NCI-H187 treated with DMSO at 0.1 percent for 48 hours (cell line): ENCODE measurements around the gene CUX1.

ENCODE experiments used
- DNase-seq: peaks from one replicate; lab custom pipeline; 2025; lab: John Stamatoyannopoulos, UW

Gene CUX1

DNA sequence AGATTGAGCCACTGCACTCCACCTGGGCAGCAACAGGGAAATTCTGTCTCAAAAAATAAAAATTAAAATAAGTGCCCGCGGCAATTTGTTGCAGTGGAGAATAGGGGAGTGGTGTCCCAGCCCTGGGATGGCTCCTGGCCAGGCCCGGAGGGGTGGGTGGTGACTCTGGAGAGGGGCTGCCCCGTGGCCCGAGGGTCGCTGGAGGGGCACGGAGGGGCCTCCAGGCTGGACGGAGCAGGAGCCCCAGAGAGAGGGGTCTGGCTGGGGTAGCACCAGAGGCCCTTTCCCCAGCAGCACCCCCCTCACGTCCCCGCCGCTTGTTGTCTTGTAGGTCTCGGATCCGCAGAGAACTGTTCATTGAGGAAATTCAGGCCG is 430.6 kb downstream of the CUX1 start:
- DNase-seq: no peak

DNA sequence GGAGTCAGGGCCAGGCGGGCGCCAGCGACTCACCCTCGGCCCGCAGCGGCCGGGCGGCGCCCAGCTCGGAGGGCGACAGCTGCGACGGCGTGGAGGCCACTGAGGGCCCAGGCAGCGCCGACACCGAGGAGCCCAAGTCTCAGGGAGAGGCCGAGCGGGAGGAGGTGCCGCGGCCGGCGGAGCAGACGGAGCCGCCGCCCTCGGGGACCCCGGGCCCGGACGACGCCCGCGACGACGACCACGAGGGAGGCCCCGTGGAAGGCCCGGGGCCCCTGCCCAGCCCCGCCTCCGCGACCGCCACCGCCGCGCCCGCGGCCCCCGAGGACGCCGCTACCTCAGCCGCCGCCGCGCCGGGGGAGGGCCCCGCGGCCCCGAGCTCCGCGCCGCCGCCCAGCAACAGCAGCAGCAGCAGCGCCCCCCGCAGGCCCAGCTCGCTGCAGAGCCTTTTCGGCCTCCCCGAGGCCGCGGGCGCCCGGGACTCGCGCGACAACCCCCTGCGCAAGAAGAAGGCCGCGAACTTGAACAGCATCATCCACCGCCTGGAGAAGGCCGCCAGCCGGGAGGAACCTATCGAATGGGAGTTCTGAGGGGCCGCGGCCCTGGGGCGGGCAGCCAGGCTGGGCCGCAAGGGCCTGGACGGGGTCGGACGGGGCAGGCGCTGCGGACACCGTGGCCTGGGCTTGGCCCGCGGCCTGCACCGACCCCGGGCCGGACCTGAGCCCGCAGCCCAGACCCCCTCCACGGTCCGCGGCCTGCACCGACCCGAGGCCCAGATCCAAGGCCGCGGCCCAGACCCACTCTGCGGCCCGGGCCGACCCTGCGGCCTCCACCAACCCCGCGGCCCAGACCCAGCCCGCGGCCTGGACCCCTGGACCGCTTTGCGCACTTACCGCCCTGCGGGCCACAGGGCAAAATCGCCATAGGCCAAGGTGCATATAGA is 431.3 kb downstream of the CUX1 start:
- no peak for DNase-seq

DNA sequence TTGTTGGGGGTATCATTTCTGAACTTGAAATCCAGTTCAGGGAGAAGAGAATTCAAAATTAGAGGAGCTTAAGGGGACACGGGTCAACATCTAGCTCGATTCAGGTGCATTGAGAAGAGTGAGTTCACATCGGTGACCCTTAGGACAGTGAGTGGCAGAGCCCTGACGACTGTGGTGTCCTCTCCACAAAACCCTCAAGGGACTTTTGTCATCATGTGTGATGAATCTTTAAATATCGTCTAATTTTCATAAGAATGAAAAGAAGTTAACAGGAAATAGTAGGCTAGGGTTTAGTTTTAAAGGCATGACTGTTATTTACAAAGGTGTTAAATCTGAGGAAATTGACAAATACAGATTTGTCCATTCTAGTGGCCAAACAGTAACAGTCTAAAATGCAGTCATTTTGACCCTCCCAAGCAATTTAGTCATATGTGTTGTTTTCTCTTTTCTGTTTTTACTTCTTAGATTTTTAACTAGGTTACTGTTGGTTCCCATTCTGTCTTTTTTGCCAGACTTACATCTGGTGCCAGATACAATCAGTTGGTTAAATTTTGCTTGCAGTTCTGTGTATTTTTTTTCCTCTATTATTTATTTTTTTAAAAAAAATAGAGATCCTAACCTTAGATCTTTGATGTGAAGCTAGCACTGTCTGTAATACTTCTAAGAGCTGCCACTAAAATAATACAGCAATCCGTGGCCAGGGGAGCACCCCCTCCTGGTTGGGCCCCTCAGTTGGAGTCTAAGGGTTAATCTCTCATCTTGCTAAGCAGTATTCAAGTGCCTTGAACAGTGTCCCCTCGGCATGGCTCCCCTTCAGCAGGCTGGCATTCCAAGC is 434.3 kb downstream of the CUX1 start:
- DNase-seq: no peak

DNA sequence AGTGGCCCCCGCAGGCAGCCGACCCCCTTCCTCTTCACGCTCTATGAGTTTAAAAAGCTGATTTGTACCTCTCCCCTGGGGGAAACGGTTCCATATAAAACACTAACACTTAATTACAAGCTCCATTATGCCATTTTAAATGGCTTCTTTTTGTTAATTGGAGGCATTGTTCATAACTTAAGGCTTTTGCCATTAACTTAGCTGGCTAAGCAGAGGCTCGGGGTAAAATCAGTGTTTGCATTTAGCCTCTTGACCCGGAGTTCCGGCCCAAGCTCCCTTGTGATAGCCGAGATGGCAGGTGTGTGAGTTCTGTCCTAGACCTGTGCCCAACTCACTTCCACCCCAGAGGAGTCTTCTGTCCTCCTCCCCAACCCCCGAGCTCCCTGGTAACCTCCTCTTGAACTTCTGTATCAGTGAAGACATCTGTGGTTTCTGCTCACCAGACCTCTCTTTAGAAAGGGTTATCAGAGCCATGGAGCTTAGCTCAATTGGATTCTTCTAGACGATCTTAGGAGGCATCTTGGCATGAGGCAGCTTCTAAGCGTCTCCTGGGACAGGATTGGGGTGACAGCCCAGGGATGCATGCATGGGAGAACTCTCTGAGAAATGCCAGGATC is 435.0 kb downstream of the CUX1 start:
- no peak for DNase-seq

- DNase-seq: no peak
Measured at GRCh38 chr7:102253066-102253972, 435.9 kb downstream of the CUX1 start.

GRCh38 chr7:102253973-102254370 is 436.5 kb downstream of the CUX1 start:
- no peak for DNase-seq

GRCh38 chr7:102254521-102254920 is 437.1 kb downstream of the CUX1 start:
- DNase-seq: no peak

DNA sequence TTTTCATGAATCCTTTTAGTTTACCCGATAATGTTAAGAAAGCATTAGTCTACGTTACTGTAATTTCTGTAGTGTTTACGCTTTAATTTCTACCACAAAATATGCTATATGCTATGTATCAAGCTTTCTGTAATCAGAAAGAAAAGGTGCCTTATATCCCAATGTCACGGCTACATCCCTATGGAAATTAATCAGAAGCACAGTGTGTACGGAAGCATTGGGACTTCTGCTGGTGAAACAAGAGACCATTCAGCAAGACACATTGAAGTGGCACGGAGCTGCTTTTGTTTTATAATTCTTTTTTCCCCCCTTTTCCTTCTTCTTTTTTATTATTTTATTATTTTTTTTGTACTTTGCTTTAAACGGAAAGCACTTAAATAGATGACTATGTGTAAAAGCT is 438.1 kb downstream of the CUX1 start:
- no peak for DNase-seq

DNA sequence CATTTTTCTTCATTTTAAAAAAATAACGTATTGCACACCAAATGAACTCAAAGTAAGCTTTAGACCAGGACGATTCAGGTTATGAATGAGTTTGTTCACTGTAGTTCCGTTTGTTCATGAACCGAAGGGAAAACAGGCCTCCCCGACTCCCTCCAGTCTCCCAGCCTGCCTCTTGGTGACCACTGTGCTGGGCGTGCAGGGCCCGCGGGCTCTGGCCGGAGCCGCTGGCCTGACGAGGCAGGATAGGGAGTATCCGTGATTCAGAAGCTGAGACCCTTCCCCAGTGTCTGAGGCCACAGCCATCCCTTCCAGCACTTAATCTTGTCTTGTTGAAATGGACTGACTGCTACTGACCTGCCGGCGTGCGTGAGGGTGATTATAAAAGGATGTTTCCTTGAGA is 438.5 kb downstream of the CUX1 start:
- no peak for DNase-seq

DNA sequence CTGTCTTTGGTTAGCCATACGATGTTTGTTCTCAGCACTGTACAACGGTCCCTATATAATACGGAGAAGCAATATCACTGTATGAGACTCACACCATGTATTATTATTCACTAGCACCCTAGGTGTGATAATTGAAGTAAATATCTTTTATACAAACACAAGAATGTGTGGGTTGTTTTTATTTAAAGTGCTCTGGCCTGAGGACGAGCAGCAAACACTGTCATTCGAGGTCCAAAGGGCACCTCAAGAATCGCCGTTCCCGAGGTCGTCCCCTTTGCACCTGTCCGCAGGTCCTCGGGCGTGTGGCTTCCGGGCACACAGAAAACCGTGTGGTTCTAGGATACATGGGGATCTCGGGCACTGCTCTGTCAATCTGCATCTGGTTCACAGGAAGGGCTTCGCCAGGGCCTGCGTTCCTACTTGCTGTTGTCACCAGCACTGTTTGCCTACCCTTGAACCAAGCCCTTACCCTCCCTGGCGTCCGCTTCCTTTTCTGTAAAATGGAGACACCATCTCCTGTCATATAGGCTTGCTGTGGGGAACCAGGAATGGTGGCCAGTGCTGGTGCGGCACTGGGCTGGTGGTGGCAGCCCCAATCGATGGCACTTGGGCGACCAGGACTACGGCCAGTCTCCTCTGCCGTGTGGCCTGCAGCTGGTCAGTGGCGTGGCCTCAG is 440.8 kb downstream of the CUX1 start:
- DNase-seq: no peak

DNA sequence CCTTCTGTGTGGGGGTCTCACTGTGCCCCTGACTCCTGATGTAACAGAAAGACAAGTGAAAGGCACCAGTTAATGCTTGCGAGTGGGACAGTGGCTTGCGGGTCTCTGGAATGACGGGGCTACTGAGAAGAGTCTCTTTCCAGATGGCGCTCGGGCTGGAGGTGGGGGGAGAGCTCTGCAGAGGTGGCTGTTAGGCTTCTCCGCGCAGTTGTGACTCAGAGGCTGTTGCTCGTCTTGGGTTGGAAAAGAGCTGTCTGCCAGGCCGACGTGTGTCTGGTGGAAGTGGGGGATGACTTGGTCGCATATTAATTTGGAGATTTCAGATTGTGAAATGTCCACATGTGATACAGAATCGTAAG is 441.3 kb downstream of the CUX1 start:
- DNase-seq: no peak

- no peak for DNase-seq
Measured at GRCh38 chr7:102260856-102261255, 443.4 kb downstream of the CUX1 start.

DNA sequence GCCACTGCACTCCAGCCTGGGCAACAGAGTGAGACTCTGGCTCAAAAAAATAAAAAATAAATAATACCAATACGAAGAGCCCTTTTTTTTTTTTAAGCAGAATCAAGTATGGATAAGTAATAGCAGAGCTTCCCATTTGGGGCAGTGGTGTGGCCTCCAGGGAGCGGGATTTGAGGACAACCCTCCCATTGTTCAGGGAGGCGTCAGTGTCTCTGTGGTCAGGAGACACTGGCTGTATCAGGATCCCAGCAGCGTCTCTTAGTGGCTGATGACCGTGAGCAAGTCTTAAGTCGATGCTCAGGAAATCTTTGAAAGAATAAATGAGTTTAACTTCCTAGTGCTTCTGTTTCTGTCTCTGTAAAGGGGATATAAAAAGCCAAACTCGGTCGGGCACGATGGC is 444.0 kb downstream of the CUX1 start:
- no peak for DNase-seq

- DNase-seq: no peak
Measured at GRCh38 chr7:102262546-102262945, 445.1 kb downstream of the CUX1 start.

DNA sequence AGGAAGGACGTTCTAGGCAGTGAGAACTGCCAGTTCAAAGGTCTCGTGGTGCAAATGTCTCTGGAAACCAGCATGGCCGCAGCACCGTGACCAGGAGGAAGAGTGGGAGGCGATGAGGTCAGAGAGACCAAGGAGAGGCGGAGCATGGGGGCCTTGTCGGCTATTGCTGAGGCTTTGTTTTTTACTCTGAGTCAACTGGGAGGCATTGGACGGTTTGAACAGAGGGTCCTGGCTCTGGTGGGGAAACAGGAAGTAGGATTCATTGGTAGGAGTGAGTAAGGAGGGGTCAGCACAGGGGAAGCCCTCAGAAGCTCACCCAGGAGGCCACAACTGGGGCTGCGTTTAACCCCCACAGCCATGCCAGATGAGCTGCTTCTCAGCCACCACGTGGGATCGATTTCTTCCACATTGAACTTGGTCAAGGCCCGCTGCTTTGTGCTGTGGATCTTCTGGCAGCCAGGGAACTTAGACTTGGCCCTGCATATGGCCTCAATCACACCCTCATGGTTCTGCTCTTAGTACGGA is 447.0 kb downstream of the CUX1 start:
- DNase-seq: no peak

DNA sequence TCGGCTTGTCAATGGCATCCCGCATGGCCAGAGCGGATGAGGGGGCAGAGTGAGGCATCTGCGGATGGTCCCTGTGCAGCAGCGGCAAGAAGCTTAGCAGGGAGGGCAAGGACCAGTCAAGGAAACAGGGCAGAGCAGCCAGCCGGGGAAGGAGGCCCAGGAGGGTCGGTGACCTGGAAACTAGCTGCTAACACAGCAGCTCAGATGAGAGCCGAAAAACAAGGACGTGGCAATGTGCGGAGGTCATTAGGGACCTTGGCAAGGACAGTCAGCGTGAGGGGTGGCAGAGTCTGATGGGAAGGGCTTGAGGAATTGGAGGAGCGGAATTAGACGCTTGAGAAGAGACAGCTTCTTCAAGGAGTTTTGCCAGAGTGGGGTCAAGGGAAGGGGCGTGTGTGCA is 449.1 kb downstream of the CUX1 start:
- no peak for DNase-seq

DNA sequence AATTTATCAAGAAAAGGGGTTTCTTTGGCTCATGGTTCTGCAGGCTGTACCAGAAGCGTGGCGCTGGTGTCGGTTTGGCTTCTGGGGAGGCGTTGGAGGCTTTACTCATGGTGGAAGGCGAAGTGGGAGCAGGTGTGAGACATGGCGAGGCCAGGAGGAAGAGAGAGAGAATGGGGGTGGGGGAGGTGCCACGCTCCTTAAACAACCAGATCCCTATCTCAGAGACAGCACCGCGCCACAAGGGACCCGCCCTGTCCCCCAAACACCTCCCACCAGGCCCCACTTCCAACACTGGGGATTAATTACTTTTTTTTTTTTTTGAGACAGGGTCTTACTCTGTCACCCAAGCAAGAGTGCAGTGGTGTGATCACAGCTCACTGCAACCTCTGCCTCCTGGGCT is 451.2 kb downstream of the CUX1 start:
- DNase-seq: no peak

DNA sequence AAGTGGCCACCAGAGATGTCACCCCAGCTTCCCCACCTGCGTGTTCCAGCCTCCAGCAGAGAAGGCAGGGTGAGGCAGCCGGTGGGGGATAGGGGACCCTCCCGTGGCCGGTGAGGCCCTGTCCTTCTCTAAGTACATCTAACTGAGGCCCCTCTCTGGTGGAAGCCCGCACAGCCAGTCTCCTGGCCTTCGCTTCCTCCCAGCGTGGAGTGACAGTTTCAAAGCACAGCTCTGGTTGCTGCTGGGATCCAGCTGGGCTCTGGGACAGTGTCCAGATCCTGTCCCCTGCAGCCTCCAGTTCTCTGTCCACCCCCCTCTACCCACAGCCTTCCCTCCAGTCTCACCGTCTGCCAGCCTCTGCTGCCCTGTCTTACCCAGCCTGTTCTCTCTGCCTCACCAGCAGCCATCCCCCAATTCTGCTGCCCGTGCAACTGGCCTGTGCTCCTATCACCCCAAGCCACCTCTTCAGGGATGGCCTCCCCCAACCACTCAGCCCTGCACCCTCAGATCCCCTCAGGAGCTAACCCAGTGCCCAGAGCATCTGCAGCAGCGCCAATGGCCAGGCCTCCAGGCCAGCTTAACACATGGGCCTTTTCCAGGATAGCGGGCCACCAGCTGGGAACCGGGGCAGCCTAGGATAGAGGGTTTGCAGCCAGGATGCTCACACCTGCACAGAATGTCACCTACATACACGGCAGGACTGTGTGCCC is 452.9 kb downstream of the CUX1 start:
- no peak for DNase-seq

- DNase-seq: no peak
Measured at GRCh38 chr7:102271158-102271798, 453.9 kb downstream of the CUX1 start.
